Subcutaneous adipose tissue (tissue), 4 donors: ENCODE data around the gene TP53RK. TPM values are rescaled to one million over a fixed set of nuclear protein-coding genes. Genes with fewer than 3 reads are reported as not detected.

Experiments
- total RNA-seq, 4 donors: library from RNA; depleted of rRNA; stranded (reverse); fragments of >200 nt; gene quantifications; one replicate each; pipeline ENCODE4 v1.1.0, GENCODE V29; 2016
- TF ChIP-seq, protein P1 (sequence below): fragments of 450-650 bp; IDR thresholded peaks from one replicate; pipeline ENCODE4 v1.5.1; 2016; ENCODE audit warnings: low read depth, mild to moderate bottlenecking, control low read depth, antibody characterized with exemption, moderate library complexity

TP53RK gene
- total RNA-seq, 4 donors from 2014 or later, result 9.5 to 20.1 (median 13.2) TPM

DNA sequence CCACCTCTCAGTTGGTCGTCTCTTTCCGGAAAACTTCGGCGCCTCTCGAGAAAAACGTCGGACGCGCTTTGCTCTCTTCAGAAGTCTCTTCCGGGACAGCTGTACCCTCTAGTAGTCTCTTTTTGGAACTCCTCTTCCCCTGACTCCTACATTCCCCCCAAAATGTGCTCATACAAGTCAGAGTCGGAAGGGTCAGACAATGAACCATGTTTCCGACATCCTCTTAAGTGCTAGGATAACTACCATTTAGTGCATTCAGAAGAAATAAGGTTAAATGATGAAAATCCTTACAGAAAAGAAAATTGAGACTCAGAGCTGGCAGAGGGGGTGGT is 476 bp upstream of the TP53RK start:
- TF ChIP-seq, protein P1, sequence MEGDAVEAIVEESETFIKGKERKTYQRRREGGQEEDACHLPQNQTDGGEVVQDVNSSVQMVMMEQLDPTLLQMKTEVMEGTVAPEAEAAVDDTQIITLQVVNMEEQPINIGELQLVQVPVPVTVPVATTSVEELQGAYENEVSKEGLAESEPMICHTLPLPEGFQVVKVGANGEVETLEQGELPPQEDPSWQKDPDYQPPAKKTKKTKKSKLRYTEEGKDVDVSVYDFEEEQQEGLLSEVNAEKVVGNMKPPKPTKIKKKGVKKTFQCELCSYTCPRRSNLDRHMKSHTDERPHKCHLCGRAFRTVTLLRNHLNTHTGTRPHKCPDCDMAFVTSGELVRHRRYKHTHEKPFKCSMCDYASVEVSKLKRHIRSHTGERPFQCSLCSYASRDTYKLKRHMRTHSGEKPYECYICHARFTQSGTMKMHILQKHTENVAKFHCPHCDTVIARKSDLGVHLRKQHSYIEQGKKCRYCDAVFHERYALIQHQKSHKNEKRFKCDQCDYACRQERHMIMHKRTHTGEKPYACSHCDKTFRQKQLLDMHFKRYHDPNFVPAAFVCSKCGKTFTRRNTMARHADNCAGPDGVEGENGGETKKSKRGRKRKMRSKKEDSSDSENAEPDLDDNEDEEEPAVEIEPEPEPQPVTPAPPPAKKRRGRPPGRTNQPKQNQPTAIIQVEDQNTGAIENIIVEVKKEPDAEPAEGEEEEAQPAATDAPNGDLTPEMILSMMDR, result no peak

DNA sequence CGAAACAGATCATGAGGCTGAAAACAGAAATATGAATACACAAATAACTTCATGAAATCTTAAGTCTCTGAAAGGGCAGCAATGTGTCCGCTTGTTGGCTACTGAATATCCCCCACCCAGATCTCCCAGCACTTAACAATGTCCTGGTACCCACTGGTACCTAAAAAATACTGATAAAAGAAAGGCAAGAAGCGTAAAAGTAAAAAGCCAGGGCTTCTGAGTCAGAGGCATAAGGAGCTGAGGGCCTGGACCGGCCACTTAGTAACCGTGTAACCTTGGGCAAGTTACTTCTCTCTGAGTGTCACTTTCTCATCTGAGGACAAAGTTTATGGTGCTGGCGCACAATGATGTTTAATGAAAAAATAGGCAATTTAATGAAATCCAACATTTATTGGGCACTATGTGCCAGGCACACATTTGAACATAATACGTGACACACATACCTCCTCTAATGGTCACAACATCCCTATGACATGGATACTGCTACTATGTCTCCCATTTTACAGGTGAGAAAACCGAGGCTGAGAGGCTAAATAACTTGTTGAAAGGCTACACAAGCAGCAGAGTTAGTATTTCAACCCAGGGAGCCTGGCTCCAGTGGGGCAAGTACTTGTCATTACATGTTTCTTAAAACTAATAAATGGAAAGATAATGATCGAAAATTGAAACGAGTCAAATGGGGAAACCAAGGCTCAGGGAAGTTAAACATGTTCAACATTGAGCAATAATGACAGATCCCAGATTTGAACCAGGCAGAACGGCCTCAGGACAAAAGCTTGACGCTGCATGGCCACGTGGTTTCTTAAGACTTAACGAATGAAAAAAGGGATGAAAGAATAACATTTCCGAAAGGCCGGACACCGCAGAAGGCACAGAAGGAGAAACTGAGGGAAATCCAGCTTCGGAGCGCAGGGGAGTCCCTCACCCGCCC is 828 bp downstream of the TP53RK start:
- TF ChIP-seq, protein P1, result no peak

DNA sequence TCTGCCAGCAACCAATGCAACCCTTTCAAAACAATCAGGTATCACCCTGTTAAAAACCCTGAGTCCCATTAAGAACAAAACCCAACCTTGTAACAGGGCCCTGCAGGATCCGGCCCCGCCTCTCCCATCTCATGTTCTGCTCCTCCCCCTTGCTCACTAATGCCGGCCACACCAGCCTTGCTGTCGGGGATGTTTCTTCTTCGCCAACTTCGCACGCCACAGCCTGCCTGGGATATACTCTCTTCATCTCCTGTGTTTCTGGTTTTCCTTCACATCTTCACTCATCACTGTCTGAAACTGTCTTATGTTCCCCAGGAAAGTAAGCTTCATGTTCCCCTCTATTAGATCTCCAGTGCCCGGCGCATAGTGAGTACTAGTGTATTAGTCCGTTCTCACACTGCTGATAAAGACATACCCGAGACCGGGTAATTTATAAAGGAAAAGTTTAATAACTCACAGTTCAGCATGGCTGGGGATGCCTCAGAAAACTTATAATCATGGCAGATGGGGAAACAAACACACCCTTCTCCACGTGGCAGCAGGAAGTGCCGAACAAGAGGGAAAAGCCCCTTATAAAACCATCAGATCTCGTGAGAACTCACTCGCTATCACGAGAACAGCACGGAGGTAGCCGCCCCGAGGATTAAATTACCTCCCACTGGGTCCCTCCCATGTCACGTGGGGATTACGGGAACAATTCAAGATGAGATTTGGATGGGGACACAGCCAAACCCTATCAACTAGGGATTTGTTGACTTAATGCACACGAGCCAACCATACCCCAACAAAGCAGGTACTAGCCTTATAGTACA is 5.1 kb downstream of the TP53RK start:
- TF ChIP-seq, protein P1, result no peak

DNA sequence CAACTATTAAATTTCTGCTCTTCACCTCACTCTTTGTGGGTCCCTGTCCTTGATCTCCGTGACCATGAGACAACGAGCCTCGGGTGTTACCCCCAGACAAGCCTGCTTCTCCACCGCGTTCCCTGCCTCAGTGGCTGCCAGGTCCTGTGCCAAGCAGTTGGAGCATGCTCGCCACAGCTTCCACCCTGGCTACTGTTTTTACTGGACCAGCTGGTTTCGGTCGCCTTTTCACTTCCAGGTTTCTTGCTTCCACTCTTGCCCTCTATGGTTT is 5.6 kb downstream of the TP53RK start:
- TF ChIP-seq, protein P1, result no peak

DNA sequence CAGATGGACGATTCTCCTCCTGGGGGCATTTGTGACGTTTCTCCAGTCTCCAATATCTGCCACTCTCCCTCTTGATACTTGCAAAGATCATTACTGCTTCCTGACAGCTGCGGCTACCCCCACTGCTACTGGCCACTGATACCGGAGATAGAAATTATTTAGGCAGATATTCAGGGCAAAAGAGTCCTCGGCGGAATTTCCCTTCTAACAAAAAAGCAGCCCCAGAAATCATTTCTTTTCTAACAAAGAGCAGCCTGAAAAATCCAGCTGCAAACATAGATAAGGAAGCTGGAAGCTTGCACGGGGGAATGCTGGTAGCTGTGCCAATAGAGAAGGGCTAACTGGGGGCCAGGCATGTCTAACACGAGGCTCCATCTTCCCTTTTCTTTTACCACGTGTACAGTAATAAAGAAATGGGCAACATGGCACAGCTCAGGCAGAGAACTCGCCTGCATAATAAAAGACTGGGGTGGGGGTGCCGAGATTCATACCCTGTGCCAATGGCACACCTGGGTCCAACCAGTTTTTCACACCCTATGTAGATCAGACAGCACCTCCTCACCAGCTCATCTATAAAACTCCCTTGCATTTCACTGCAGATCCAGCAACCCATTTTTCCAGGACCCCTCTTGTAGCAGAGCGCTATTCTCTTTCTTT is 6.1 kb downstream of the TP53RK start:
- TF ChIP-seq, protein P1, result no peak

DNA sequence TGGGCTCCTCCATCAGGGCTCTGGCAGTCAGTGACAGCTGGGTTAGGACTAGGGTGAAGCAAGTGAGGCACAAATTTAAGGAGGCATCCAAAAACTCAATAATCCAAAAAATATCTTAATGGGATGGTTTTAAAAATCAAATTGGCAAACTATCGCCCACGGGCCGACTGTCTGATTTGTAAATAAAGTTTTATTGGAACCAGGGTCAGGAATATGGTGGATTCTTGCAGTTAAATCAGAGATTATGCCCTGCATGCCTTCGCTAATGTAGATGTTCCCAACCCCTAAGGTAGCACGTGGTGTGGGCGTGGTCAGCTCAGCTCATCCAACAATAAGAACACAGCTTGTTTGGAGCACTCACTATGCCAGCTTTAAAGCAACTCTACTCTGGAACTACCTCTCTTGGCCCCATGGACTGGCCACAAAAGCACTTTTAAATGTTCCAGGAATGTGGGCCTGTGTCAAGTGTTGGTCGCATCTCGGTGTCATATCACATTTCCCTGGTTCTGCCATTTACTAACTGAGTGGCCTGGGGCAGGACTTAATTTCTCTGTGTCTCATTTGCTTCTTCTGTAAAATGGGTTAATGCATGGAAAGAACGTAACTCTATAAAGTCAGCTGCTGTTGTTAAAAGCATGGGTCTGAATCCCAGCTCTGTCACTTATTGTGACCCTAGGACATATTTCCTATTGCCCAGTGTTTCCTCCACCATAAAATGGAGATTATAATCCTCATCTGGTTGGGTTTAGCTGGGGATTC is 7.0 kb downstream of the TP53RK start:
- TF ChIP-seq, protein P1, result no peak
